Tibial nerve (tissue), 4 donors: ENCODE data around the gene CD300LB. TPM values are rescaled to one million over a fixed set of nuclear protein-coding genes. Genes with fewer than 3 reads are reported as not detected.
"Not testable (repeated sequence)": the region's sequence is repeated elsewhere in the genome, so short reads cannot be mapped to it uniquely, and the experiment has no call there.

Source experiments
- DNase-seq, 2 donors: peaks; one replicate each; pipeline ENCODE4 v3.0.0-alpha.2; 2019; ENCODE audit warnings: low spot score in 2 of 2
- H3K27ac ChIP-seq, 4 donors: fragments of 200-600 bp; sonication (generic) in 3 of 4; one replicate each; pipeline ENCODE4 v1.5.1; 2017 to 2019; ENCODE audit warnings: mild to moderate bottlenecking in 1 of 4
- H3K27me3 ChIP-seq, 2 donors: fragments of 200-600 bp; sonication (generic) in 1 of 2; one replicate each; pipeline versions ENCODE4 v1.5.1 to v1.6.0; 2017 to 2019
- H3K36me3 ChIP-seq, 3 donors: fragments of 200-600 bp; sonication (generic); one replicate each; pipeline ENCODE4 v1.5.1; 2018 to 2019
- H3K4me1 ChIP-seq, 4 donors: fragments of 200-600 bp; sonication (generic) in 3 of 4; one replicate each; pipeline ENCODE4 v1.5.1; 2017 to 2019
- H3K4me3 ChIP-seq, 4 donors: fragments of 200-600 bp; sonication (generic) in 3 of 4; one replicate each; pipeline ENCODE4 v1.5.1; 2017 to 2019; ENCODE audit warnings: mild to moderate bottlenecking in 1 of 4, moderate library complexity in 1 of 4
- H3K9me3 ChIP-seq, 4 donors: fragments of 200-600 bp; sonication (generic) in 3 of 4; one replicate each; pipeline ENCODE4 v1.5.1; 2017 to 2019
- EP300 ChIP-seq, 2 donors: sonication (generic); formaldehyde crosslinking; IDR thresholded peaks; one replicate each; pipeline ENCODE4 v1.6.1; 2017; ENCODE audit warnings: antibody characterized with exemption in 2 of 2, mild to moderate bottlenecking in 1 of 2
- POLR2A ChIP-seq, 2 donors: fragments of 450-650 bp; IDR thresholded peaks; one replicate each; pipeline ENCODE4 v1.6.1; 2017; ENCODE audit warnings: antibody characterized with exemption in 2 of 2, mild to moderate bottlenecking in 2 of 2, moderate library complexity in 2 of 2
- WGBS, 2 donors: methylation state at CpG; one replicate each; pipeline ENCODE4 v1.1.5; 2018; 5-methylcytosine and 5-hydroxymethylcytosine counted together
- total RNA-seq, 4 donors: library from RNA; depleted of rRNA; stranded (reverse); fragments of >200 nt; gene quantifications; one replicate each; pipeline ENCODE4 v1.1.0, GENCODE V29; 2016
- TF ChIP-seq, protein P1 (sequence below), 5 experiments: fragments of 200-600 bp in 3 of 5; fragments of 450-650 bp in 2 of 5; sonication (generic) in 3 of 5; IDR thresholded peaks; one replicate each; pipeline ENCODE4 v1.5.1; 2016 to 2019; ENCODE audit warnings: antibody characterized with exemption in 5 of 5, mild to moderate bottlenecking in 3 of 5, moderate library complexity in 2 of 5

The CD300LB gene
- total RNA-seq, 4 donors from 2014 or later, result 0.21 to 0.44 TPM; not detected in 2

DNA sequence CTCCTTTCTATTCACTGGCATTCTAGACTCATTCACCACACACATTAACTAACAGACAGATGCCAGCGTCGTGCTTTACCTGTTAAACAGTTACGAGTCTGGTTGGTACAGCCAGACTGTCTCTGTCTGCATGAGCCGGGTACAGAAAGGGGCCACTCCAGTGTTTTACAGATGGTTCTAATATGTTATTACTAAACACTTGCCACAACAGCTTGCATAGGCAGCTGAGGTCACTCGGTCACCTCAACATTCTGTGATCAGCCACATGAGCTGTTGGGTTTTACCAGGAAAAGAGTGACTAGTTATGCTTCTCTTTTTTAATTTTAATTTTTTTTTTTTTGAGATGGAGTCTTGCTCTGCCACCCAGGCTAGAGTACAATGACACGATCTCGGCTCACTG is 39.6 kb downstream of the CD300LB start:
- TF ChIP-seq EP300 (IDR thresholded peaks at IDR 0.05), result no peak
- TF ChIP-seq, protein P1, sequence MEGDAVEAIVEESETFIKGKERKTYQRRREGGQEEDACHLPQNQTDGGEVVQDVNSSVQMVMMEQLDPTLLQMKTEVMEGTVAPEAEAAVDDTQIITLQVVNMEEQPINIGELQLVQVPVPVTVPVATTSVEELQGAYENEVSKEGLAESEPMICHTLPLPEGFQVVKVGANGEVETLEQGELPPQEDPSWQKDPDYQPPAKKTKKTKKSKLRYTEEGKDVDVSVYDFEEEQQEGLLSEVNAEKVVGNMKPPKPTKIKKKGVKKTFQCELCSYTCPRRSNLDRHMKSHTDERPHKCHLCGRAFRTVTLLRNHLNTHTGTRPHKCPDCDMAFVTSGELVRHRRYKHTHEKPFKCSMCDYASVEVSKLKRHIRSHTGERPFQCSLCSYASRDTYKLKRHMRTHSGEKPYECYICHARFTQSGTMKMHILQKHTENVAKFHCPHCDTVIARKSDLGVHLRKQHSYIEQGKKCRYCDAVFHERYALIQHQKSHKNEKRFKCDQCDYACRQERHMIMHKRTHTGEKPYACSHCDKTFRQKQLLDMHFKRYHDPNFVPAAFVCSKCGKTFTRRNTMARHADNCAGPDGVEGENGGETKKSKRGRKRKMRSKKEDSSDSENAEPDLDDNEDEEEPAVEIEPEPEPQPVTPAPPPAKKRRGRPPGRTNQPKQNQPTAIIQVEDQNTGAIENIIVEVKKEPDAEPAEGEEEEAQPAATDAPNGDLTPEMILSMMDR (IDR thresholded peaks at IDR 0.05), result no peak
- TF ChIP-seq POLR2A (IDR thresholded peaks at IDR 0.05), result no peak
- Histone ChIP-seq H3K27ac (no peak overlapping the region), H3K27me3 (no peaks in the 10 kb centered on the region), H3K4me1 (no peaks in the 10 kb centered on the region), H3K36me3 (no peaks in the 10 kb centered on the region), H3K9me3 (no peaks in the 10 kb centered on the region), H3K4me3 (no peak overlapping the region)
- WGBS, 2 donors, result 74 to 84% methylated on average over 7 of the region's 7 CpGs
- DNase-seq, result no peak

DNA sequence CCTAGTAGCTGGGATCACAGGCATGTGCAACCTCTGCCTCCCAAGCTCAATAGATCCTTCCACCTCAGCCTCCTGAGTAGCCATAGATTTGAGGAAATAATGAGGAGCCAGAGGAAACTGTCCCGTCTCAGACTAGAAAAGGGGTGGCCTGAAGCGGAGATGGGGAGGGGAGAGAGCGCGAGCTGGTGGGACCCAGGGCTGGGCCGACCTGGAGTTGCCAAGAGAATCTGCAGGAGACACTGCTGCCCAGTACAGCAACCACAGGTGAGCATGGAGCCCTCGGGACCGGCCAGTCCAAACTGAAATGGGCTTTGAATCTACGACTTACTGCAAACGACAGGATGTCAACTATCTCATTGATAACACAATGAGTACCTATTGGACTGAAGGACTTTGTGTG is 40.6 kb downstream of the CD300LB start:
- no peak for DNase-seq
- no peak for TF ChIP-seq POLR2A (IDR thresholded peaks at IDR 0.05)
- TF ChIP-seq, protein P1 (IDR thresholded peaks at IDR 0.05), result no peak
- TF ChIP-seq EP300 (IDR thresholded peaks at IDR 0.05), result no peak
- no peaks in the 10 kb centered on the region for H3K27me3 ChIP-seq
- no peak overlapping the region for H3K27ac ChIP-seq
- no peaks in the 10 kb centered on the region for H3K9me3 ChIP-seq
- H3K4me3 ChIP-seq, result no peak overlapping the region
- no peaks in the 10 kb centered on the region for H3K4me1 ChIP-seq
- H3K36me3 ChIP-seq, result no peaks in the 10 kb centered on the region
- WGBS, 2 donors, result 79 to 87% methylated on average over 5 to 9 of the region's 9 CpGs

DNA sequence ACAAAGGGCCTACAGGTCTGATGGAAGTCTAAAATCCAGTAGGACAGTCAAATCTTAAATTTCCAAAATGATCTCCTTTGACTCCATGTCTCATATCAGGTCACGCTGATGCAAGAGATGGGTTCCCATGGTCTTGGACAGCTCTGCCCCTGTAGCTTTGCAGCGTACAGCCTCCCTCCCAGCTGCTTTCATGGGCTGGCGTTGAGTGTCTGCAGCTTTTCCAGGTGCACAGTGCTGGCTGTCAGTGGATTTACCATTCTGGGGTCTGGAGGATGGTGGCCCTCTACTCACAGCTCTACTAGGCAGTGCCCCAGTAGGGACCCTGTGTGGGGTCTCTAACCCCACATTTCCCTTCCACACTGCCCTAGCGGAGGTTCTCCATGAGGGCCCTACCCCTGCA is 43.0 kb downstream of the CD300LB start:
- not testable (repeated sequence) for H3K4me1 ChIP-seq, DNase-seq, H3K36me3 ChIP-seq, H3K4me3 ChIP-seq, H3K27ac ChIP-seq, H3K27me3 ChIP-seq, H3K9me3 ChIP-seq
- WGBS, 2 donors, result 89 to 94% methylated on average over 4 of the region's 4 CpGs

DNA sequence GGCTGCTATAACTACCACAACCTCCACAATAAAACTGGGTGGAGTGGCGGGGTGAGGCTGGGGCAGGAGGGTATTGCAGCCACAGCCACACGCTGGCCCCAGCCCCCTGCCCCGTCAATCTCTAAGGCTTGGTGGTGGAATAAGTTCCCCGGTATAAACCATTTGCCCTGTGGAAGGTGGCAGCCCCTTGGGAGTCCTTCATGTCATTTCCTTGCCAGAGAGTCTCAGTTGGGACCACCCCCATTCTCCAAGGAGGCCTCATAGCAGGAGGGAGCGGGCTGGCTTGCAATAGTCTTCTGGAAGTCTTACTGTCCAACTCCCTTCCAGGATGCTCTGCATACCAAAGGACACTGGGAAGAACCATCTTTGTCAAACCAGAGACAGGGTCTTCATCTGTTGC is 45.4 kb downstream of the CD300LB start:
- WGBS, 2 donors, result 76 to 79% methylated on average over 5 of the region's 5 CpGs
- H3K4me1 ChIP-seq, result no peaks in the 10 kb centered on the region
- TF ChIP-seq, protein P1 (IDR thresholded peaks at IDR 0.05), result no peak
- TF ChIP-seq EP300 (IDR thresholded peaks at IDR 0.05) (no peak), POLR2A (IDR thresholded peaks at IDR 0.05) (no peak)

DNA sequence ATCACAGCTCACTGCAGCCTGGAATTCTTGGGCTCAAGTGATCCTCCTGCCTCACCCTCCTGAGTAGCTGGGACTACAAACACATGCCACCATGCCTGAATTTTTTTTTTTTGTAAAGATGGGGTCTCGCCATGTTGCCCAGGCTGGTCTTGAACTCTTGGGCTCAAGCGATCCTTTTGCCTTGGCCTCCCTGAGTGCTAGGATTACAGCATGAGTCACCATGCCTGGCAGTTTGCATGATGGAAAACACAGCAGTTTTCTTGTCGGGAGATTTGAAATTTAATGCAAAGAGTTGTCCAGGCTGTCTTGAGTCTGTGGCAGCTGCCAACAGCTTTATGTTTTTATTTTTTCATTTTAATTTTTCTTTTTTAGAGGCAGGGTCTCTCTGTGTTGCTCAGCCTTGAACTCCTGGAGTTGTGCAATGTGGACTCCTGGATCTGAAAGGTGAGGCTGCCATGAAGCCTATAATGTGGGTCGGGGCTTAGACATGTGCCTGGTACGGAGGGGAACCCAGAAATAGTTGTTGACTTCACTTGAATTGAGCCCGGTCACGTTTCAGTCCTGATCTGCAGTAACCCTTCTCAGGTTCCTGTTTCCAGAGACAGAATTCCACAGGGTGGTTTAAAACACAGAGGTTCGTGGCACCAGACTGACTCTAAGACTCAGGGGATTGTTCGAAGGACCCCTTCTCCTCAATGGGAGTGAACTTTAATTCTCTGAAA is 46.1 kb downstream of the CD300LB start:
- Histone ChIP-seq H3K4me1 (no peaks in the 10 kb centered on the region), H3K27me3 (peaks cover 0 to 11% of the 10 kb centered on the region in 2 donors), H3K36me3 (no peaks in the 10 kb centered on the region), H3K9me3 (no peaks in the 10 kb centered on the region), H3K27ac (no peak overlapping the region), H3K4me3 (no peak overlapping the region)
- no peak for TF ChIP-seq EP300 (IDR thresholded peaks at IDR 0.05)
- no peak for TF ChIP-seq POLR2A (IDR thresholded peaks at IDR 0.05)
- TF ChIP-seq, protein P1 (IDR thresholded peaks at IDR 0.05), result no peak
- DNase-seq, result no peak
- 60 to 61% methylated on average over 9 of the region's 9 CpGs for WGBS, 2 donors

More for the DNA sequence above, 45.4 kb downstream of the CD300LB start:
- Histone ChIP-seq H3K27me3 (peaks cover 0 to 11% of the 10 kb centered on the region in 2 donors), H3K27ac (no peak overlapping the region), H3K9me3 (no peaks in the 10 kb centered on the region), H3K4me3 (no peak overlapping the region), H3K36me3 (no peaks in the 10 kb centered on the region)
- no peak for DNase-seq
